GM12878 (cell line): ENCODE results near the gene ETFRF1. TPM values are rescaled to one million over a fixed set of nuclear protein-coding genes. Genes with fewer than 3 reads are reported as not detected.

Experiments used
- ESRRA ChIP-seq: IDR thresholded peaks from 2 replicates; pipeline ENCODE4 v1.6.1; 2012; ENCODE audit warnings: mild to moderate bottlenecking, low read length, improper control_type of control experiment
- IRF3 ChIP-seq: fragments of 450-650 bp; IDR thresholded peaks from 2 replicates; pipeline ENCODE4 v1.6.1; 2014; ENCODE audit warnings: mild to moderate bottlenecking
- NRF1 ChIP-seq: conservative IDR thresholded peaks from 2 replicates; pipeline ENCODE4 v1.6.1; 2011; ENCODE audit warnings: mild to moderate bottlenecking, low read depth, low read length, improper control_type of control experiment
- SREBF2 ChIP-seq: IDR thresholded peaks from 2 replicates; pipeline ENCODE4 v1.6.1; 2012; ENCODE audit warnings: mild to moderate bottlenecking, low read length
- ZBTB40 ChIP-seq: fragments of 450-650 bp; IDR thresholded peaks from 2 replicates; pipeline ENCODE4 v1.6.1; 2016; ENCODE audit warnings: mild to moderate bottlenecking, moderate library complexity, borderline replicate concordance
- polyA plus RNA-seq, 11 experiments: library from polyadenylated mRNA; depleted of rRNA in 4 of 11; unstranded in 6 of 11; stranded (reverse) in 5 of 11; fragments of >200 nt; fragmentation: Nextera tagmentation in 4 of 11; fragmentation: Illumina TruSeq in 1 of 11; extraction: Ambion mirVana in 4 of 11; extraction: Trizol in 1 of 11; gene quantifications; 1 replicate in 1 of 11; 2 replicates in 10 of 11; pipeline versions ENCODE4 v1.2.1 to v1.2.3, GENCODE V29; 2011 to 2016; ENCODE audit warnings: inconsistent platforms in 2 of 11, missing spikeins in 2 of 11, low read depth in 1 of 11
- total RNA-seq, 4 experiments: library from RNA; depleted of rRNA in 3 of 4; stranded (reverse); fragments of >200 nt in 3 of 4; fragmentation: Illumina TruSeq in 1 of 4; extraction: Trizol in 1 of 4; gene quantifications; 2 replicates each; pipeline versions ENCODE4 v1.2.1 to v1.2.3, GENCODE V29; 2013 to 2021
- TF ChIP-seq, protein P1 (sequence below): fragments of 450-650 bp; IDR thresholded peaks from 2 replicates; pipeline ENCODE4 v1.6.1; 2017; ENCODE audit warnings: low read depth, mild to moderate bottlenecking, moderate library complexity
- TF ChIP-seq, protein P2 (sequence below): IDR thresholded peaks from 2 replicates; pipeline ENCODE4 v1.6.1; 2012; ENCODE audit warnings: low read length, inconsistent platforms
- TF ChIP-seq, protein P3 (sequence below): fragments of 150-350 bp; IDR thresholded peaks from 2 replicates; pipeline ENCODE4 v1.6.1; 2014; ENCODE audit warnings: mild to moderate bottlenecking, low read depth, low read length

ETFRF1 gene
- total and polyA plus RNA-seq, 10 of the 15 experiments (the other 5 are each of a cell fraction or from before 2014, with no cell fraction given): 9.9 to 59.6 (median 26.2) TPM

GRCh38 chr12:25200703-25201102 lies 5.7 kb downstream of the ETFRF1 start (continued):
- TF ChIP-seq ZBTB40 (no peak), NRF1 (no peak), ESRRA (no peak), SREBF2 (no peak), IRF3 (no peak)
- TF ChIP-seq, protein P1, sequence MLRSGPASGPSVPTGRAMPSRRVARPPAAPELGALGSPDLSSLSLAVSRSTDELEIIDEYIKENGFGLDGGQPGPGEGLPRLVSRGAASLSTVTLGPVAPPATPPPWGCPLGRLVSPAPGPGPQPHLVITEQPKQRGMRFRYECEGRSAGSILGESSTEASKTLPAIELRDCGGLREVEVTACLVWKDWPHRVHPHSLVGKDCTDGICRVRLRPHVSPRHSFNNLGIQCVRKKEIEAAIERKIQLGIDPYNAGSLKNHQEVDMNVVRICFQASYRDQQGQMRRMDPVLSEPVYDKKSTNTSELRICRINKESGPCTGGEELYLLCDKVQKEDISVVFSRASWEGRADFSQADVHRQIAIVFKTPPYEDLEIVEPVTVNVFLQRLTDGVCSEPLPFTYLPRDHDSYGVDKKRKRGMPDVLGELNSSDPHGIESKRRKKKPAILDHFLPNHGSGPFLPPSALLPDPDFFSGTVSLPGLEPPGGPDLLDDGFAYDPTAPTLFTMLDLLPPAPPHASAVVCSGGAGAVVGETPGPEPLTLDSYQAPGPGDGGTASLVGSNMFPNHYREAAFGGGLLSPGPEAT: no peak
- TF ChIP-seq, protein P2, sequence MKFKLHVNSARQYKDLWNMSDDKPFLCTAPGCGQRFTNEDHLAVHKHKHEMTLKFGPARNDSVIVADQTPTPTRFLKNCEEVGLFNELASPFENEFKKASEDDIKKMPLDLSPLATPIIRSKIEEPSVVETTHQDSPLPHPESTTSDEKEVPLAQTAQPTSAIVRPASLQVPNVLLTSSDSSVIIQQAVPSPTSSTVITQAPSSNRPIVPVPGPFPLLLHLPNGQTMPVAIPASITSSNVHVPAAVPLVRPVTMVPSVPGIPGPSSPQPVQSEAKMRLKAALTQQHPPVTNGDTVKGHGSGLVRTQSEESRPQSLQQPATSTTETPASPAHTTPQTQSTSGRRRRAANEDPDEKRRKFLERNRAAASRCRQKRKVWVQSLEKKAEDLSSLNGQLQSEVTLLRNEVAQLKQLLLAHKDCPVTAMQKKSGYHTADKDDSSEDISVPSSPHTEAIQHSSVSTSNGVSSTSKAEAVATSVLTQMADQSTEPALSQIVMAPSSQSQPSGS: no peak
- TF ChIP-seq, protein P3, sequence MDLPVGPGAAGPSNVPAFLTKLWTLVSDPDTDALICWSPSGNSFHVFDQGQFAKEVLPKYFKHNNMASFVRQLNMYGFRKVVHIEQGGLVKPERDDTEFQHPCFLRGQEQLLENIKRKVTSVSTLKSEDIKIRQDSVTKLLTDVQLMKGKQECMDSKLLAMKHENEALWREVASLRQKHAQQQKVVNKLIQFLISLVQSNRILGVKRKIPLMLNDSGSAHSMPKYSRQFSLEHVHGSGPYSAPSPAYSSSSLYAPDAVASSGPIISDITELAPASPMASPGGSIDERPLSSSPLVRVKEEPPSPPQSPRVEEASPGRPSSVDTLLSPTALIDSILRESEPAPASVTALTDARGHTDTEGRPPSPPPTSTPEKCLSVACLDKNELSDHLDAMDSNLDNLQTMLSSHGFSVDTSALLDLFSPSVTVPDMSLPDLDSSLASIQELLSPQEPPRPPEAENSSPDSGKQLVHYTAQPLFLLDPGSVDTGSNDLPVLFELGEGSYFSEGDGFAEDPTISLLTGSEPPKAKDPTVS: no peak
